Muscle of leg (tissue), 11 donors: ENCODE data around the gene PRM1. TPM values are rescaled to one million over a fixed set of nuclear protein-coding genes. Genes with fewer than 3 reads are reported as not detected.

ENCODE experiments used
- DNase-seq: peaks from one replicate; pipeline ENCODE4 v3.0.0; 2013
- H3K27ac ChIP-seq: one replicate; pipeline ENCODE4 v1.5.1; 2013; ENCODE audit warnings: mild to moderate bottlenecking, low read length, control low read depth
- H3K27me3 ChIP-seq: one replicate; pipeline ENCODE4 v1.6.1; 2013; ENCODE audit warnings: low read length; ENCODE audit not compliant: control insufficient read depth, insufficient read depth
- H3K36me3 ChIP-seq: one replicate; pipeline ENCODE4 v1.6.1; 2013; ENCODE audit warnings: low read length; ENCODE audit not compliant: control insufficient read depth, insufficient read depth
- H3K4me1 ChIP-seq: one replicate; pipeline ENCODE4 v1.6.1; 2013; ENCODE audit warnings: low read length; ENCODE audit not compliant: control insufficient read depth, insufficient read depth
- H3K4me3 ChIP-seq: one replicate; pipeline ENCODE4 v1.5.1; 2013; ENCODE audit warnings: low read length, control low read depth
- H3K9me3 ChIP-seq: replicated peaks from 2 replicates; pipeline ENCODE4 v1.6.1; 2013; ENCODE audit warnings: low read depth, low read length; ENCODE audit not compliant: control insufficient read depth
- WGBS: methylation state at CpG from one replicate; pipeline ENCODE4 v1.1.5; 2013; ENCODE audit warnings: missing lambda C conversion rate; ENCODE audit not compliant: insufficient coverage; 5-methylcytosine and 5-hydroxymethylcytosine counted together
- polyA plus RNA-seq, 8 donors: library from polyadenylated mRNA; unstranded; fragments of 120-200 nt; gene quantifications; one replicate each; pipeline versions ENCODE4 v1.2.1 to v1.2.3, GENCODE V29; 2013; ENCODE audit warnings: inconsistent platforms in 1 of 8, low replicate concordance in 1 of 8; ENCODE audit not compliant: insufficient read length in 8 of 8, insufficient read depth in 1 of 8
- total RNA-seq: library from RNA; stranded (reverse); fragments of 120-200 nt; gene quantifications from one replicate; pipeline ENCODE4 v1.2.4, GENCODE V29; 2013

The PRM1 gene
- total and polyA plus RNA-seq, 9 donors, result not detected

DNA sequence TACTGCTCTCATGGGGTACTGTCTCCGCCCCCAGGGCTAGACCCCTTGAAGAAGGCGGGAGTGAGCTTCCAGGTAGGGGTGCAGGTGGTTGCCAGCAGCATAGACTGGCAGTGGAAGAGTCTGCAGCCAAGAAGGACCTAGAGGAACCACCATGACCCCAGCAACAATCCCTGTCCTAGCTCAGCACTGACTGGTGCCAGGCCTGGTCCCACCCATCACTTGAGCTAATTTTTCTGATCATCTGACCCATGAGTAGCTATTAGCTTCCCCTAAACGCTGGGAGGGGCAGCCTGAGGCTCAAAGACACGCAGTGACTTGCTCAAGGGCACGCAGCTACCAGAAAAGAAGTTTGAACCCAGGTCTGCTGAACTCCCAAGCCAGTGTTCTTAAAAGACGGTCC is 8.6 kb downstream of the PRM1 start:
- Histone ChIP-seq H3K27ac (no peak overlapping the region), H3K4me1 (no peaks in the 10 kb centered on the region), H3K36me3 (no peaks in the 10 kb centered on the region), H3K4me3 (no peak overlapping the region), H3K9me3 (no peaks in the 10 kb centered on the region), H3K27me3 (peaks cover 2% of the 10 kb centered on the region)
- no peak for DNase-seq
- 80% methylated on average over 4 of the region's 6 CpGs for WGBS

DNA sequence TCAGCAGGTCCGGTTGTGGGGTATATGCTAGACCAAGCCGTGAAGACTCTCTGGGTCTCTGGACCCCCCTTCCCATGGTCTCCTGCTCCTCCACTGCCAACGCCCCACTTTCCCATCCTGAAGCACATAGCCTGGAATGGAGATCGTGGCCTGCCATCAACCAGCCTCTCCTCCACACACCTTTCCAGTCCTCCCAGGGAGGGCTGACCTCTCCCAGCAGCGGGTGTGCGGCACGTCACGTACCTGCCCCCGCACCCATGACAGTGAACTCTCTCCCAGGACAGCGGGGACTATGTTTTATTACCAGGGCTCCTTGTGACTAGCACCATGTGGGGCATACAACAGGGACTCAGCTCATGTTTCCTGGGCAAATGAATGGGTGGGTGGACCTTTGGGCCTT is 9.5 kb downstream of the PRM1 start:
- WGBS, result 92% methylated on average over 10 of the region's 10 CpGs
- H3K36me3 ChIP-seq, result no peaks in the 10 kb centered on the region
- H3K4me1 ChIP-seq, result no peaks in the 10 kb centered on the region
- H3K27ac ChIP-seq, result no peak overlapping the region
- no peak overlapping the region for H3K4me3 ChIP-seq
- no peak for DNase-seq
- peaks cover 2% of the 10 kb centered on the region for H3K27me3 ChIP-seq
- H3K9me3 ChIP-seq, result no peaks in the 10 kb centered on the region

- no peaks in the 10 kb centered on the region for H3K4me1 ChIP-seq
Observed at GRCh38 chr16:11270602-11271162, 10.4 kb downstream of the PRM1 start.

DNA sequence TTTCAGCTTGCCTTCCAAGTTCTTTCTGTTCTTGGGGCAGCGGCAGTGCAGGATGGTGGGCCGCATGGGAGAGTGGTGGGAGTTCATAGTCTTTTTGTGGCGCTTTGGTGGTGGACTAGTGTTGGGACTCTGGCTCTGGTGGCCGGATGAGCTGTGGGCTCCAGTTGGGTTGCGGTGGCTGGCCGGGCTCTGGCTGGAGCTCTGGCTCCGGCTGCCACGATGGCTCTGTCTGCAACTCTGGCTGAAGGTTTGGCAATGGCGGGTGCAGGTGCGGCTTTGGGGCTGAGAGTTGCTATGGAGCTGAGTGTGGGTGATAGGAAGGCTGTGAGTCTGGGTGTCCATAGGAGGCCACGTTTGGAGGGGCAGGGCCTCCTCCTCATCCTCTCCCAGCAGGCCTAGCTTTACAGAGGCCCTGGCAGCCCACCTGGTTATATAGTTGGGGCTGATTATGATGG is 12.2 kb downstream of the PRM1 start, which contains the start of gene TNP2:
TNP2 (minus strand) TSS at position 405 of the 455 bp plus-strand sequence; CDS start at position 342, 63 bp downstream.
- Histone ChIP-seq H3K9me3 (no peaks in the 10 kb centered on the region), H3K4me3 (no peak within 1 kb of the TSS), H3K27me3 (peaks cover 2% of the 10 kb centered on the region), H3K36me3 (no peaks in the 10 kb centered on the region), H3K27ac (no peak within 1 kb of the TSS), H3K4me1 (no peaks in the 10 kb centered on the region)
- WGBS, result 94% methylated on average over 8 of the region's 11 CpGs
- no peak for DNase-seq

More at GRCh38 chr16:11270602-11271162, 10.4 kb downstream of the PRM1 start:
- WGBS, result no CpG with 5 or more reads among the region's 2 CpGs
- no peaks in the 10 kb centered on the region for H3K9me3 ChIP-seq
- H3K36me3 ChIP-seq, result no peaks in the 10 kb centered on the region
- H3K4me3 ChIP-seq, result no peak overlapping the region
- no peak for DNase-seq
- H3K27ac ChIP-seq, result no peak overlapping the region
- H3K27me3 ChIP-seq, result peaks cover 2% of the 10 kb centered on the region

GRCh38 chr16:11265124-11265523 is 16.0 kb downstream of the PRM1 start:
- WGBS, result 90% methylated on average over 4 of the region's 7 CpGs

DNA sequence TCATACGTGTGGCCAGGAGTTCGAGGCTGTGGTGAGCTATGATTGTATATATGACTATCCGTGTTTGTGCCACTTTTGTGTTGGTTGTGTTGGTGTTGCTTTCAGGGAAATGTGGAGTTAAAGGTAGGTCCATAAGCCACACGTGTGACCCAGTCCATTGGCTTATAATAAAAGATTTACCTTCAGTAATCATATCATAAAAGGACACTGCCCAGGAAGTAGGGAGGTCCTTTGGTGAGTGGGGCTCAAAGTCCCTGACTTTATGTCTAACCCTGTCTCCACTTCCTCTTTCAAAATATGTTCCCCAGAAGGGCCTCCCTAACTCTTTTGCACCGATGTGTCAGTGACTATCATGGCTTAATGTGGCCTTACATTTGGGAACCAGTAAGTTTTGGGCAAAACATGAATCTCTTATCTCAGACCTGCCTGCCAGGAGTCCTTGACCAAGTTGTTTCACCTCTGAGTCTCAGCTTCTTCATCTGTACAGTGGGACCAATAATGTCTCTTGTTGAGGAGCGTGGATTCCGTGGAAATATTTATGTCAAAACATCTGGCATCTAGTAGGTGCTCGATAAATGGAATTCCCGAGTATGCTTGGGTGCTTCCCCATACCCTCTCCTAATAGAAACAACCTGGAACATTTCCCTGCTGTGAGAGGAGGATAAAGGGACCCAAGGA is 16.8 kb downstream of the PRM1 start:
- Histone ChIP-seq H3K4me1 (peaks cover 2% of the 10 kb centered on the region), H3K27me3 (no peaks in the 10 kb centered on the region), H3K4me3 (no peak overlapping the region), H3K27ac (no peak overlapping the region), H3K36me3 (no peaks in the 10 kb centered on the region), H3K9me3 (no peaks in the 10 kb centered on the region)
- no peak for DNase-seq
- no CpG with 5 or more reads among the region's 9 CpGs for WGBS

More at GRCh38 chr16:11265124-11265523, 16.0 kb downstream of the PRM1 start:
- Histone ChIP-seq H3K36me3 (no peaks in the 10 kb centered on the region), H3K4me3 (no peak overlapping the region), H3K27me3 (no peaks in the 10 kb centered on the region), H3K27ac (no peak overlapping the region), H3K4me1 (no peaks in the 10 kb centered on the region), H3K9me3 (no peaks in the 10 kb centered on the region)
- no peak for DNase-seq

- Histone ChIP-seq H3K9me3 (no peaks in the 10 kb centered on the region), H3K4me3 (no peak overlapping the region), H3K27ac (no peak overlapping the region), H3K27me3 (no peaks in the 10 kb centered on the region), H3K4me1 (peaks cover 7% of the 10 kb centered on the region), H3K36me3 (no peaks in the 10 kb centered on the region)
- WGBS, result 56% methylated on average over 2 of the region's 4 CpGs
- DNase-seq, result no peak
Observed at GRCh38 chr16:11263737-11264136, 17.4 kb downstream of the PRM1 start.

DNA sequence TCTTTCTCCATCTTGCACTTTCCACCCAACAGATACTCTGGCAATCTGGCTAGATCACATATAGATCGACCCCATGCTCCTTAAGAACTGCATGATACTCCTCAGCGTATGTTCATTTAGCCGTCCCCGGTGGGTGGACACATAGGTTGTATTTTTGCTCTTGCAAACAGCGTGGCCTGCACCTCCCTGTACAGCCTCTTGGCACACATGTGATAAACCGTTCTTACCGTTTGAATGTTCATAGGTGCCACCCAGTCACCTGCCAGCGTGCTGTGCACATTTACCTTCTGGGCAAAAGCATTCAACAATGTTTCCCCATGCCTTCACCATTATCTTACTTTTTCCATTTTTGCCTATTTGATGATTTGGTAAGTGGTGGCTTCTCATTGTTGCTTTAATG is 18.2 kb downstream of the PRM1 start:
- Histone ChIP-seq H3K9me3 (no peaks in the 10 kb centered on the region), H3K27me3 (no peaks in the 10 kb centered on the region), H3K4me1 (peaks cover 8% of the 10 kb centered on the region), H3K36me3 (no peaks in the 10 kb centered on the region), H3K27ac (no peak overlapping the region), H3K4me3 (no peak overlapping the region)
- no peak for DNase-seq
- 79% methylated on average over 7 of the region's 8 CpGs for WGBS

- no peak overlapping the region for H3K27ac ChIP-seq
- peaks cover 17% of the 10 kb centered on the region for H3K4me1 ChIP-seq
- no peaks in the 10 kb centered on the region for H3K9me3 ChIP-seq
- H3K27me3 ChIP-seq, result no peaks in the 10 kb centered on the region
- H3K36me3 ChIP-seq, result no peaks in the 10 kb centered on the region
- no CpG with 5 or more reads among the region's 3 CpGs for WGBS
- H3K4me3 ChIP-seq, result no peak overlapping the region
- DNase-seq, result no peak
Observed at GRCh38 chr16:11260596-11260966, 20.5 kb downstream of the PRM1 start.

DNA sequence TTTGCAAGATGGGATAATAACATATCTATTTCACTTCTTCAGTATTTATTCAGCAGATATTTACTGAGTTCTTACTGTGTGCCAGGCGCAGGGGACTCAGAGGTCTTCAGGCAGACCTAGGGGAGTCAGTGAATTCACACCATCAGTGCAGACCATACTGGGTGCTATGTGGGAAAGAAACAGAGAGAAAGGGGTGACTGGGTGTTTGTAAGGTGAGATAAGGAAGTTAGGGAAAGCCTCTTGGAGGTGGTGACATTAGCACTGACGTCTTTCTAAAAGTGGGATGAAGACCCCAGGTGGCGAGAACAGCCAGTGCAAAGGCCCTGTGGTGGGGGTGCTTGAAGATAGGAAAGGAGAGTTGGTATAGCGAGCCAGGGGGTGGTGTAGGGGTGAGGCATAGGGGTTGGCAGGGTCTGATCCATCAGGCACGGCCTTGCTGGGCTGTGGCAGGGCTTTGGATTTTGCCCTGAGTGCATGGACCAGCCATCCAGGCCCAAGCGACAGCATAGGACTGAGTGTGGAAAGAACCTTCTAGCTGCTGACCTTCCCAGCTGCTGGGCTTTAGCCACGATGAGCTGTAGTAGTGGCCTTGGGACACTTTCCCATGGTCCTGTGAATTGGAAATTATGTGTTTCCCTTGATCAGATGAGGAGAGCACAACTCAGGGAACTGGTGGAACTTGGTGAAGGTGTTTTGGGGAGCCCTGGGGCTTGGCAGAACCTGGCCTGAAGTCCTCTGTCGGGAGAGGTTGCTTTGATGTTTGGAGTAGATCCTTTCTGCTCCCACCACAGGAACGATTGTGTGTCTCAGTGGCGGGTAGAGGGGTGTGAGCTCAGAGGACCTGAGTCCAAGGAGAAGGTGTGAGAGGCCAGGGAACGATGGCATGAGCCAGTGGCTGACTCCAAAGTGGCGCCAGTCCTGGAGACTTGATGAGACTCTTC is 21.2 kb downstream of the PRM1 start:
- Histone ChIP-seq H3K36me3 (no peaks in the 10 kb centered on the region), H3K27me3 (no peaks in the 10 kb centered on the region), H3K9me3 (no peaks in the 10 kb centered on the region), H3K4me3 (no peak overlapping the region), H3K27ac (no peak overlapping the region), H3K4me1 (peaks cover 17% of the 10 kb centered on the region)
- WGBS, result 85% methylated on average over 9 of the region's 12 CpGs
- no peak for DNase-seq
